GM23338 (cell line): Measurements from ENCODE around the gene IGSF21. TPM values are rescaled to one million over a fixed set of nuclear protein-coding genes. Genes with fewer than 3 reads are reported as not detected.

ENCODE experiments used
- ATAC-seq: fragments of 200-7000 bp; cut with Tn5 transposase; 3 replicates; pipeline ENCODE4 v1.9.1; 2020
- DNase-seq: peaks from one replicate; pipeline ENCODE4 v3.0.0-alpha.2; 2015; ENCODE audit warnings: low spot score
- H2AFZ ChIP-seq: fragments of 200-600 bp; sonication (generic); 2 replicates; pipeline ENCODE4 v1.8.0; 2016; ENCODE audit warnings: antibody characterized with exemption, mild to moderate bottlenecking, moderate library complexity
- H3F3A ChIP-seq: fragments of 200-600 bp; sonication (generic); replicated peaks from 2 replicates; pipeline ENCODE4 v1.8.0; 2017; ENCODE audit warnings: antibody characterized with exemption, mixed run types, low read depth
- H3K27ac ChIP-seq: fragments of 200-600 bp; sonication (generic); 2 replicates; pipeline ENCODE4 v1.6.1; 2016; ENCODE audit warnings: low read depth
- H3K27me3 ChIP-seq: fragments of 200-600 bp; sonication (generic); 2 replicates; pipeline ENCODE4 v1.8.0; 2016; ENCODE audit warnings: mild to moderate bottlenecking, mixed run types, moderate library complexity; ENCODE audit not compliant: insufficient read depth
- H3K36me3 ChIP-seq: fragments of 200-600 bp; sonication (generic); 2 replicates; pipeline ENCODE4 v1.8.0; 2016; ENCODE audit warnings: mild to moderate bottlenecking; ENCODE audit not compliant: insufficient read depth
- H3K4me1 ChIP-seq: fragments of 200-600 bp; sonication (generic); 2 replicates; pipeline ENCODE4 v1.8.0; 2016; ENCODE audit warnings: mild to moderate bottlenecking, moderate library complexity; ENCODE audit not compliant: insufficient read depth
- H3K4me2 ChIP-seq: fragments of 200-600 bp; sonication (generic); 2 replicates; pipeline ENCODE4 v1.7.1; 2017; ENCODE audit warnings: mixed run types
- H3K4me3 ChIP-seq: fragments of 200-600 bp; sonication (generic); 2 replicates; pipeline ENCODE4 v1.6.1; 2016; ENCODE audit warnings: mixed run types
- H3K79me2 ChIP-seq: fragments of 200-600 bp; sonication (generic); replicated peaks from 2 replicates; pipeline ENCODE4 v1.8.0; 2017; ENCODE audit warnings: mild to moderate bottlenecking; ENCODE audit not compliant: insufficient read depth
- H3K9me2 ChIP-seq: fragments of 200-600 bp; sonication (generic); 2 replicates; pipeline ENCODE4 v1.8.0; 2017; ENCODE audit not compliant: insufficient read depth
- H4K20me1 ChIP-seq: fragments of 200-600 bp; sonication (generic); replicated peaks from 2 replicates; pipeline ENCODE4 v1.8.0; 2017; ENCODE audit warnings: mild to moderate bottlenecking; ENCODE audit not compliant: insufficient read depth
- H3K27ac Mint-ChIP-seq: 2 replicates; pipeline ENCODE4 v1.8.0; 2020; ENCODE audit warnings: inconsistent platforms, mild to moderate bottlenecking, moderate library complexity, mixed read lengths
- H3K27me3 Mint-ChIP-seq: 3 replicates; pipeline ENCODE4 v1.8.0; 2022; ENCODE audit warnings: low read depth, mild to moderate bottlenecking, moderate library complexity, mixed read lengths, inconsistent platforms; ENCODE audit not compliant: insufficient read depth, poor library complexity
- H3K36me3 Mint-ChIP-seq: 3 replicates; pipeline ENCODE4 v1.8.0; 2021; ENCODE audit warnings: low read depth, mild to moderate bottlenecking, inconsistent platforms, moderate library complexity, mixed read lengths
- H3K4me1 Mint-ChIP-seq: 3 replicates; pipeline ENCODE4 v1.8.0; 2020; ENCODE audit warnings: mild to moderate bottlenecking, inconsistent platforms, mixed read lengths
- H3K4me3 Mint-ChIP-seq: 3 replicates; pipeline ENCODE4 v1.8.0; 2021; ENCODE audit warnings: moderate library complexity, mild to moderate bottlenecking, inconsistent platforms, mixed read lengths
- H3K9me3 Mint-ChIP-seq: 3 replicates; pipeline ENCODE4 v1.8.0; 2020; ENCODE audit warnings: moderate library complexity, mild to moderate bottlenecking, inconsistent platforms, mixed read lengths
- CREB1 ChIP-seq: fragments of 250-450 bp; sonication (Bioruptor Pico); IDR thresholded peaks from 2 replicates; pipeline ENCODE4 v1.5.0; 2020; ENCODE audit warnings: low read depth, mild to moderate bottlenecking, moderate library complexity
- JUNB ChIP-seq: IDR thresholded peaks from one replicate; pipeline ENCODE4 v1.6.1; 2016; ENCODE audit warnings: antibody characterized with exemption; ENCODE audit not compliant: unreplicated experiment
- ZNF331 ChIP-seq: fragments of 250-450 bp; sonication (Bioruptor Pico); IDR thresholded peaks from 2 replicates; pipeline ENCODE4 v1.5.0; 2020; ENCODE audit warnings: low read depth, mild to moderate bottlenecking, moderate library complexity
- ZNF462 ChIP-seq: fragments of 250-450 bp; sonication (Bioruptor Pico); IDR thresholded peaks from 2 replicates; pipeline ENCODE4 v1.5.0; 2020; ENCODE audit warnings: mild to moderate bottlenecking, moderate library complexity
- polyA plus RNA-seq: library from polyadenylated mRNA; unstranded; fragments of >200 nt; fragmentation: Nextera tagmentation; extraction: Ambion mirVana; gene quantifications from 2 replicates; pipeline ENCODE4 v1.2.1, GENCODE V29; 2016
- total RNA-seq: library from RNA; depleted of rRNA; stranded (reverse); fragments of >200 nt; shearing (Covaris generic); gene quantifications from 2 replicates; pipeline ENCODE4 v1.2.3, GENCODE V29; 2014

The IGSF21 gene
- total and polyA plus RNA-seq, 2 experiments from 2014 or later = 15.6 to 15.7 TPM

DNA sequence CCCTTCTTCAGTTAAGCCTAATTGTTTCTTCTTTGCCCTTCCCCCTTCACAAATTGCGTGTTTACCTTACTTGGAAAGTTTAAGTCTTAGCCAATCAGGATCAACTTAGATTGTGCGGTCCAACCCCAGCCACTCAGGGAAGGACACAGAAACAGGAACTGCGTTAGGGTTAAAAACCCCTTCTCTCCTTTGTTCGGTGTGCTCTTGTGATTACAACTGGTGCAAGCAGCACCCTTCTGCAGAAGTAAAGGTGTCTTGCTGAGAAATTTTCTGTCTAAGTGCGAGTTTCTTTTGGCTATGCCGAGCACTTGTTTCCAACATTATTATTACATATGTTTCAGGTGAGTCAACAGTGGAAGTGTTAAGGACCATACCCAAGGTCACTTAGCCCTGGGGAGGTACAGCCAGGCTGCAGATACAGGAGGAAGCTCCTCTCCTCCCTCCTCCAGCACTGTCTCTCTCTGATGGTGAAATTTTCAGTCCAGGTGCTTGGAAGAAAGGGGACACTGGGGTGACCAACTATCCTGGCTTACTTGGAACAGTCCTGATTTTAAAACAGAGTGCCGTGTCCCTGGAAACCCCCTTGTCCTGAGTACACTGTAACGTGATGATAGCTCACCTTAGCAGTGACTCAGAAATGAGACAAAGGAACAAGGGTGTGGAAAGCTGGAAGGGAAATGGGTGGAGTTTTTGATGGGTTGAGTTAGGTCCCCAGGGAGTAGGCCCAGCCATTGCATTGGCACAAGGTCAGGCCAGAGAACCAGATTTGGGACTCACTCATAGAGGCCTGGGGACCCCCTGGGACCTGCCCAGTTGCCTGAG is 304.4 kb downstream of the IGSF21 start:
- no peak overlapping the region for H3K27ac ChIP-seq

More for the DNA sequence above, 304.4 kb downstream of the IGSF21 start:
- Histone ChIP-seq H3K79me2 (no peaks in the 10 kb centered on the region; the same call in 1 of the 2 replicates), H3K4me3 (no peak overlapping the region), H3K9me2 (peaks cover 9% of the 10 kb centered on the region), H3F3A (peaks cover 16% of the 10 kb centered on the region; the same call in 1 of the 2 replicates), H2AFZ (no peak overlapping the region), H3K4me2 (no peak overlapping the region), H3K36me3 (peaks cover 15% of the 10 kb centered on the region; the same call in 1 of the 2 replicates), H4K20me1 (no peaks in the 10 kb centered on the region), H3K27me3 (no peaks in the 10 kb centered on the region), H3K4me1 (peaks cover 50% of the 10 kb centered on the region)
- Mint-ChIP-seq H3K4me3 (no peak overlapping the region), H3K9me3 (peaks cover 58% of the 10 kb centered on the region), H3K27me3 (peaks cover 28% of the 10 kb centered on the region), H3K36me3 (peaks cover 57% of the 10 kb centered on the region), H3K27ac (no peak overlapping the region), H3K4me1 (peaks cover 35% of the 10 kb centered on the region)
- no peak for ATAC-seq
- DNase-seq = no peak
- TF ChIP-seq CREB1 = no peak
- TF ChIP-seq ZNF331 (CRISPR knock-in tag) = no peak
- TF ChIP-seq JUNB = no peak
- no peak for TF ChIP-seq ZNF462
